ENCODE data around the gene KAT2A.

GRCh38 chr17:42146911-42147607 lies 25.9 kb upstream of the KAT2A start:
- TF ChIP-seq CTCF (IDR thresholded peaks at IDR 0.05) (no peak), EP300 (IDR thresholded peaks at IDR 0.05) (no peak), POLR2A (IDR thresholded peaks at IDR 0.05) (no peak)
